ENCODE measurements around the gene FNTB.

FNTB gene

DNA sequence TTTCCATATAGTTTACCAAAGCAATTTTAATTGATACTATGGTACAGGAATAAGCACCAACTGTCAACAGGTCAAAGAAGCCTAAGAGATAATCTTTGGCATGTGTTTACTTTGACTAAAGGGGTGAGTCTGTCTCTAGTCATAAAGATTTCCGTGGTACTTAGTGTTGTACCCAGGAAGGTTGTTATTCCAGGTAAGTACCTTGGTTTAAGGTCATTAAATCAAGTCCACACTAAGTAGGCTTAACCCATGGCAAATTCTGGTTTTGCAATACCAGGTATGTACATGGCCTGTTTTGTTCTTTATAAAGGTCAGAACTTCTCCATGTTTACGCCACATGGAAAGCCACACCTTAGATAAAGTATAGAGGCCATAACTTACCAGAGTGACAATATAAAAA lies 105.7 kb downstream of the FNTB start:
- DNase-seq, result no peak

DNA sequence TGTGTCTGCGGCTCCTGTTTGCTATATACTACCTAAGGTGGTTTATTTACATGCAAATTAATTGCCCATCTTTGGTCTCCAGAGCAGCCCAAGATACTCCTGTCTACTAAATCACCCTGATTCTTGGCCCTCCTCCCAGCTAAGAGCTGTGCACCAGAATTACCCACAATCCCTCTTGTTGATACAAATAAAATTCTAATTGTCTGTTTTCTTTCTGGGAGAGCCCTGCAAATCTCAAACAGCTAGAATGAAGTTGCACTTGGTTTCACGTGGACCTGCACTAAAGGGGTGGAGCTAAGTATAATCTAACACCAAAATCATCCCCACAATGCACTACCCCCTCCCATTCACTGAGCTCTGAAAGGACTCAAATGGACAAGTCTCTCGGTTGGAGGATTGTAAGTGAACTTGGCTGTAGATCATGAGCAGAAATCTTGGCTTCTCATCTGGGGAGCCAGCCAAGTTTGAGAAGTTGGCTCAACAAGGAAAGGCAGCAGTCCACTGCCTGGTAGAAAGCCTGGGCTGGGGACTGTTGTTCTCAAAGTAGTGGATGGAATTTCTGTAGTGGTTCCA lies 109.0 kb downstream of the FNTB start:
- DNase-seq, result no peak

DNA sequence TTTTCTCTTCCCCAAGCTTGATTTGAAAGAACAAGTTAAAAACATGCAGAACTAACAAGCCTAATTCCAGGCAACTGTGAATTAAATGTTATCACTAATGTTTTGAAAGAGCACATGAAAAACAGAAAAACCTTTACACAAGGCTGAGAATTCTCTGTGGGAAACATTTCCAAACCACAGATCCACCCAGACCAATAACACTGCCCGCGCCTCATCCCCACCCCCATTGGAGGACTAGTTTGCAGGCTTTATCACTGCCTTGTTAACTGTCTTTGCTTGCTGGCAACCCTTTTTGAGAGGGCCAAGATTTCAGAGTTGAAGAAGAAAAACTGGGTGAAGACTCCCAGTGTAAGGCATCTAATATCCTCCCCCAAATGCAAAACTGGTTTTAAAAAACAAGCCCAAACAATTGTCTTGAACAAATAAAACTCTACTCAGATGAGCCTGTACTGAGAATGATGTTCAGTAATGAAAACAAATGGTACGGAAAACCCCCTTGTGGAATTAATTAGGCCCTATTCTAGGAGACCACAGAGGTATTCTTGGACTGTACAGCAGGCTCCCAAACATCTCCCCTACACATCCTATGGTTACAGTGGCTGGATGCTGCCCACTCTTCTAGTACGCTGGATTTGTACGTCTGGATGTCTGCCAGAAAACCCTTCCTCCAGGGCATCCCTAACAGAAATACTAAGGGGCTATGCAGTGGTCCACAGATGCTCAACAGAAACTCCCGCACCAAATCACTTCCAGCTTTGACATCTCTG lies 109.8 kb downstream of the FNTB start:
- DNase-seq, result peak in 1 of 2 donors; percentile 8

DNA sequence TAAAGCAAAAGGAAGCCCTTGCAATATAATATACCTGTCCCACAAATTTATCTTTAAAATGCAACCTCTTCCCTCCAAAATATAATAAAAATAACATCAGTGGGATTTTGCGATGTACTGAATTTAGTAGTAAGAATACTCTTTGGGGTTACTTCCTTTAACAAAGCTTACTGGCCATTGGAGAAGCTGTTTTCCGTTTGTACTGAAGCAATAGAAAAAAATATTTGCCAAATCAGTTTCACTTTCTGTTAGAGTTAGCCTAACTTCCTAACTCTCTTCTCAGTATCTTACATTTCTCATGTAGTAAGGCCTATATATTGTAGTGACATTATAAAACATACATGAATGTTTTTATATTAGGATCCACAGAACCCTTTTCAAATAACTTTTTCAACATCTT lies 111.9 kb downstream of the FNTB start:
- DNase-seq, result no peak

DNA sequence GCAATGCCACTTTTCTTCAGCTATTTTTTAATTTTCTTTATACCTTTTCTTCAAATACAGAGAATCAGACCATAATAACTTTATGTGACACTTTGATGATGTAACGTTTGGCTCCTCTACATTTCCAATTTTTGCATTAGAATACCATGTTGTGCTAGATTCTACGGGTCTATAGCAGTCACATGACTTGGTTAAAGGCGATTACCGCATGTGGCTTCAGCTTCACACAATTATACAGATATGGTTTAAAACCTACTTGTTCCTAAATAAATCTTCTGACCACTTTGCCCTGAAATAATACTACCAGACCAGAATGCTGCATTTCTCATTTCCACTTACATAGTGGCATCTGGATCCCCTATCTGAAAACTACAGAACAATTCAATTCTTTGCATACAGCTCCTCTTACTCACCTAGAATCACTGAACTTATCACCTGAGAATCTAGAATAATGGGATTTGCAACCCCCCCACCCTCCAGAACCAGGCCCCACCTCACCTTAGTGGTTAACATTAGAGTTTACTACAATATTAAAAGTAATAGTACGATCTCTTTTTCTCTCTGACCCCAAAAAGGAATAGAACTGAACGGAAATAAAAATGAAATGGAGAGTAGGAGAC lies 114.3 kb downstream of the FNTB start:
- DNase-seq, result no peak

DNA sequence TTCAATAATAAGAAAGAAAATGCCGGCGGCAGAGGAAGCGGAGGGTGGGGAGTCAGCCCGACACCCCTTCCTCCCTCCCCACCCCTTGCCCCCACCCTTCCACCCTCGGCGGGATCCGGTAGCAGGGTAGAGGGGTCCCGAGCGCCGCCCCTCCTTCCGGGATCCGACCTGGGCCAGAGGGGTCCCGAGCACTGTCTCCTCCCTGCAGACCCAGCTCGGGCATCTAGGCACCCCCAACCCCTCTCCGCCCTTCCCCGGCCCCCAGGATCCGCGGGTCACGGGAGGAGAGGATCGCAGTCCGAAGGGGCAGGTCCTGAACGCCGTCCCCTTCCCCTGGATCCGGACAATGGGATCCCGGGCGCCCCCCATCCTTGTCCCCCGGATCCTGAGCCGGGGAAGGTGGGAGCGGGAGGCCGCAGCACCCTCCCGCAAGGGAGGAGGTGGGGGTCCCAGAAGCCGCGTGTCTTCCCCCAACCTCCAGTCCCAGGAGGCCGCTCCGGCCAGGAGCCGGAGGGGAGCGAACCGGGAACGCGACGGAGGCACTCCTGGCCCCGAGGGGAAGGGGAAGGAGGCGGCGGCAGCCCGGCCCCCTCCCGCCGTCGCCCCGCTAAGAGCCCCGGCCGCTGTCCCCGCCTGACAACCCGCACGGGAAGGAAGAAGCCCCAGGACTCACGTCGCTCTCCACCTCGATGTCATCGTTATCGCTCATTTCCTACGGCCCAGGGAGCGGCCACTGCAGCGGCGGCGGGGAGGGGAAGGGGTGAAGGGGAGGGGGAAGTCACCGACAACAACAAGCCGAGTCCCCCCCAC lies 115.1 kb downstream of the FNTB start:
- peak; percentile 3 to 19 for DNase-seq

DNA sequence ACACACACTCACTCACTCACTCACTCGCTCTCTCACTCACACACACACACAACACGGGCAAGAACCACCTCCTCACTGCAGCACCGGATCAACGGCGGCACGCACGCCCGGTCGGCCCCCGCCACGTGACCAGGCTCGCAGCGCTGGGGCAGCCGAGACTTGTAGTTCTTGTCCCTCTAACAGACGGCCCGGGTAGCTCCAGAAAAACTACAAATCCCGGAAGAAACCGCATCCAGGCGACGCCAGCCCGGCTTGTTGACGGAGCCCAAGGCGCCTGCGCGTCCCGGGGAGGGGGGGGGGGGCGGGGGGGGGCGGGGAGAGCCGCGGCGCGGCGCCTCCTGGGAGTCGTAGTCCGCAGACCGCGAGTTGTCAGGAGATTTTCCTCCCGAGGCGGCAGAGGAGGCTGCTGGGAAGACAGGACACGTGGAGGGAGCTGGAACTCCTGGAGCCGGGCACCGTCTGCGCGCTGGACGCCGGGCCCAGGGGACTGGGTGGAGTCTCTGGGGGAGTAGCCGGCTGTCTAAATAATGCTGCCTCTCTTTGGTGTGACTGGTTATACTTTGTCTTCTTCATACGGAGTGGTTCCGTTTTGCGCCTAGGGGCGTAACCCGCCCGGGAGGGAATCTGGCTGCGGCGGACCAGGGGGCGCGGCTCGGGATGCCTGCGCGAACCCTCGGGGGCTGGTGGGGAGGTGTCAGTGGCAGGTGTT lies 115.9 kb downstream of the FNTB start, which contains the start of gene MAX:
Gene MAX, minus strand, starts transcription at position 77 of the 709 bp plus-strand sequence. CDS start 178 bp downstream, outside the sequence.
- peak; percentile 93 to 94 for DNase-seq

DNA sequence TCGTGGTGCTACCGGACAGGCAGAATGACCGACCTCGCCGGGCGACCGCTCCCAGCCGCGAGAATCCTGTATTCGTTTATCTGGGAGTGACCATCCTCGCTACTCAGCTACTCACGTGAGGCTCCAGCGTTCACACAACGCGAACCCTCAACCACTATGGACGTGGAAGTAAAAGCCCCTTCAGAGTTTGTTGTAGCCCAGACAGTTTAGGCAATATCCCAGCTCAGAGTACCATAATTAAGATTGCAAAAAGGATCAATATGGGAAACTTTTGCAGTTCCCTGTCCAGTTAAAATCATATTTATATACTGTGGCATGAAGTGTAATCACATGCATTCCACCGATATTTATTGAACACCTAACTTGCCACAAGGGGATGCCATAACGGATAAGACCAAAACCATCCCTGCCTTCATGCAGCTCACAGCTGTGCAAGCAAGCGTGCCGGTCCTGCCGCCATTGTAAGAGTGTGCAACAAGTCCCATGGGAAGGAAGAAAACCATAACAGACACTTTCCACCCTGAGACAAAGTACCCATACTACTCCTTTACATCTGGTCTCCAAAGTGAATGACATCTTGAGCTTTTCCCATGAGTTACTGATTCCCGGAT lies 116.6 kb downstream of the FNTB start:
- DNase-seq, result peak in 1 of 2 donors; percentile 5

DNA sequence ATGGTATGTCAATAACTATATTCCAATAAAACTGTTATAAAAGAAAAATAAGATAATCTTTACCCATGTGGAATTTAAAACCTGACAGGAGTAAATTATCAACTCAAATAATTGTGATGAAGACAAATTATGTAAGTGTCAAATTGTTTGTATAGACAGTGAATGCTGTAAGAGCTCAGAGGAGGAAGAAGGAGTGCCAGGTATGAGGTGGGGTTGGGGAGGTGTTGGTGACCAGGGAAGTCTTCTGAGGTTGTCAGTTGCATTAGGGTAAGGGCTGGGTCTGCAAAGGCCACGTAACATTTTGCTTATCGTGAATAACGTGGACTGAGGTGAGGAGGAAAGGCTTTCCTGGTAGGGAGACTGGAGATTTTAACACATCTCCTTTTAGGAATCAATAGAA lies 118.1 kb downstream of the FNTB start:
- DNase-seq, result no peak

DNA sequence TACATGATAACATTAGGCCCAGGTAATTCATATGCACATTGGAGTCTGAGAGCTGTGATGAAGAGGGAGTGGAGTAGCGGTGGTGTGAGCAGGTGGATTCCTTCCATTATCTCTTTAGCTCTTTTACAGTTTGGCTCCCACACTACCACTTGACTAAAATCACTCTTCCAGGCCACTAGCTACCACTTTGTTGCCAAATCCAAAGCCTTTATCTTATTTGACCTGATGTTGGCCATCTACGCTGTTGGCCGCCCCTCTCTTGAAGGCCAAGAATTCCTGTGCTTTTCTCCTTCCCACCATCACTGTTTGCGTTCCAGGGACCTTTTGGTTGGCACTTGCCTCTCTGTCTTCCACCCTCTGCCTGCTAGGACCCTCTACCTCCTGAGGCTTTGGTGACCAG lies 119.6 kb downstream of the FNTB start:
- no peak for DNase-seq

DNA sequence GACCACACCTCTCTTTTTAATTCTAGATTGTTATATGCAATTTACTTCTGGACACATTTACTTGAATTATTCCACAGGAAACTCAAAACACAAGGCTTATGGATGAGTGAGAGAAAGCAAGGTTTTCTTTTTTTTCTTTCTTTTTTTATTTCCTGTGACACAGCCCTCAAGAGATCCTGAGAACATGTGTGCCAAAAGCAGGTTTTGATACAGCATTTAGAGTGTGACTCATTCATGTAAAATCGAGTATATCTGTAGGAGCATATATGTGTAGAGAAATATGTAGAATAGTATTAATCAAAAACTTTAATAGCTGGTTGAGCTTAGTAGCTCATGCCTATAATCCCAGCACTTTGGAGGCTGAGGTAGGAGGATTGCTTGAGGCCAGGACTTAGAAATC lies 120.0 kb downstream of the FNTB start:
- no peak for DNase-seq

DNA sequence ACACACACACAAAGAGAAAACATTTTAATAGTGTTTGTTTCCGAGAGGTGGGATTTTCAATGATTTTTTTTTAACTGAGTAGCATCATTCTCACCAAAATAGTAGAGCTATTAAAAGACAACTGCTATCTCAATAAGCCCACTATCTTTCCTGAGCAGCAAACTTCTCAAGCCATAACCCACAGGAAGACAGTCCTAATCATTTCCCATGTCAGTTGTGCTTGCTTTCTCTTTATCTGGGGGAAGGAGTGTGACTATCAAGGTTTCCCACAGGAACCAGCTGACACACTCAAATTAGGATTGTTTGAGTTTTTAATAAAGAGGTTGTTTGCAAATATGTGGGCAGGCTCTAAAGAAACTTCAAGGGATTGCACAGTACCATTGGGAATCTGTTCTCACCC lies 120.5 kb downstream of the FNTB start:
- DNase-seq, result no peak

DNA sequence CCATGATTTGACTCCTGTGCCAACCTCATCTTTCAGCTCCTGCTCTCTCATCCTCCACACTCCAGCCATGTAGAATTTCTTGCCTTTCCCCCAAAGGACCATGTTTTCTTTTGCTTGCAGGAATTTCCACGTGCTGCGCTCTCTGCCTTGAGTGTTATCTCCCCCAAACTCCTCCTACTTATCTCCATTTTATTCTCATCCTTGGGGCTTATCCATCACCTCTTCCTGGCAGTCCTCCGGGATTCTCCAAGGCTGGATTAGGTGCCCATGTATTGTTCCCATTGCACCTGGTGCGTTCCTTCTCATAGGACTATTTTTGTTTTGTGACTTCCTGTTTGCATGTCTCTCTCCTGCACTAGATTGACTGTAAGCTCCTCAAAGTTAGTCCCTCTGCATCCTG lies 122.7 kb downstream of the FNTB start:
- no peak for DNase-seq

DNA sequence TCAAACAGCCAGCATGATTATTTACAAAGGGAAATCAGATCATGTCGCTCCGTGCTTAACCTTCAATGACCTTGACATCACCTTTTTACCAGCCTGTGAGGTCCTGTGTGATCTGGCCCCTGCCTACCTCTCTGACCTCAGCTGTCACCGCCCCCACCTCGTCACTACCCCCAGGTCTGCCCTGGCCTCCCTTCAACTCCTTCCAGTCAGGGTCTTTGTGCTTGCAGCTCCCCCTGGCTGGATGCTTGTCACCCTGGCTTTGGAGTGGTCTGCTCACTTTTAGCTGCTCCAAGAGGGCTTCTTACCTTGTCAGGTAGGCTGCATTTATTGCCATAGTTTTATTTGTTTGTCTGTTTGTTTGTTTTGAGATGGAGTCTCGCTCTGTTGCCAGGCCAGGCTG lies 123.8 kb downstream of the FNTB start:
- DNase-seq, result no peak
